RCC 7860 (cell line): Measurements from ENCODE around the gene NAE1.

ENCODE experiments used
- DNase-seq: peaks from one replicate; pipeline ENCODE4 v3.0.0-alpha.2; 2015; ENCODE audit warnings: low spot score
- FAIRE-seq: peaks from 2 replicates; lab custom pipeline; 2012; peaks lifted over from hg19 to GRCh38; lab: Jason Lieb, UNC

The NAE1 gene

GRCh38 chr16:66850115-66850815 lies 19.5 kb upstream of the NAE1 start:
- FAIRE-seq (no peak), DNase-seq (no peak)

- FAIRE-seq = no peak
- no peak for DNase-seq
Observed at GRCh38 chr16:66849549-66849948, 18.8 kb upstream of the NAE1 start.

GRCh38 chr16:66849021-66849420 lies 18.2 kb upstream of the NAE1 start:
- DNase-seq (no peak), FAIRE-seq (no peak)

- FAIRE-seq (no peak), DNase-seq (no peak)
Observed at GRCh38 chr16:66848172-66848571, 17.4 kb upstream of the NAE1 start.

- FAIRE-seq = no peak
Observed at GRCh38 chr16:66847533-66848067, 16.8 kb upstream of the NAE1 start.

GRCh38 chr16:66846831-66847230 lies 16.1 kb upstream of the NAE1 start:
- no peak for DNase-seq
- no peak for FAIRE-seq

More at GRCh38 chr16:66847533-66848067, 16.8 kb upstream of the NAE1 start:
- no peak for DNase-seq

- FAIRE-seq = no peak
- no peak for DNase-seq
Observed at GRCh38 chr16:66846266-66846665, 15.5 kb upstream of the NAE1 start.

GRCh38 chr16:66845791-66846221 lies 15.0 kb upstream of the NAE1 start:
- FAIRE-seq (no peak), DNase-seq (no peak)

- FAIRE-seq = no peak
- no peak for DNase-seq
Observed at GRCh38 chr16:66845080-66845410, 14.3 kb upstream of the NAE1 start.

- DNase-seq (no peak), FAIRE-seq (no peak)
Observed at GRCh38 chr16:66844342-66845079, 13.7 kb upstream of the NAE1 start, which contains the start of gene CA7. Gene CA7 (plus strand): TSS chr16:66844414. CDS start chr16:66844488, 74 bp downstream.

- DNase-seq (no peak), FAIRE-seq (no peak)
Observed at GRCh38 chr16:66844009-66844341, 13.2 kb upstream of the NAE1 start.

- no peak for DNase-seq
- FAIRE-seq = no peak
Observed at GRCh38 chr16:66843191-66843590, 12.4 kb upstream of the NAE1 start.

GRCh38 chr16:66842765-66843164 lies 12.0 kb upstream of the NAE1 start:
- DNase-seq = no peak
- no peak for FAIRE-seq

GRCh38 chr16:66841366-66841765 lies 10.6 kb upstream of the NAE1 start:
- DNase-seq = no peak

GRCh38 chr16:66840883-66841282 lies 10.1 kb upstream of the NAE1 start:
- no peak for FAIRE-seq
- DNase-seq = no peak

More at GRCh38 chr16:66841366-66841765, 10.6 kb upstream of the NAE1 start:
- no peak for FAIRE-seq

- no peak for DNase-seq
- FAIRE-seq = no peak
Observed at GRCh38 chr16:66834746-66835145, 4.0 kb upstream of the NAE1 start.

GRCh38 chr16:66832661-66833305 lies 2.0 kb upstream of the NAE1 start:
- DNase-seq (no peak), FAIRE-seq (no peak)

GRCh38 chr16:66832190-66832589 lies 1.4 kb upstream of the NAE1 start:
- DNase-seq = no peak
- FAIRE-seq = no peak

- DNase-seq (no peak), FAIRE-seq (no peak)
Observed at GRCh38 chr16:66824006-66824405, 6.8 kb downstream of the NAE1 start.

- FAIRE-seq = no peak
Observed at GRCh38 chr16:66814734-66815133, 16.0 kb downstream of the NAE1 start.

GRCh38 chr16:66811043-66811442 lies 19.7 kb downstream of the NAE1 start:
- FAIRE-seq = no peak
- DNase-seq = no peak

More at GRCh38 chr16:66814734-66815133, 16.0 kb downstream of the NAE1 start:
- no peak for DNase-seq

GRCh38 chr16:66810391-66810790 lies 20.4 kb downstream of the NAE1 start:
- FAIRE-seq = no peak

More at GRCh38 chr16:66810391-66810790, 20.4 kb downstream of the NAE1 start:
- DNase-seq = no peak
